H9 (cell line): ENCODE results near the gene SAMHD1. TPM values are rescaled to one million over a fixed set of nuclear protein-coding genes. Genes with fewer than 3 reads are reported as not detected.

ENCODE experiments used
- DNase-seq: peaks from one replicate; pipeline ENCODE4 v3.0.0-alpha.2; 2017
- H2AFZ ChIP-seq: one replicate; pipeline ENCODE4 v1.6.1; 2013; ENCODE audit warnings: mild to moderate bottlenecking, low read length, control low read depth, moderate library complexity
- H2AK5ac ChIP-seq: 2 replicates; pipeline ENCODE4 v1.6.1; 2013; ENCODE audit warnings: low read length, control low read depth, mixed read lengths; ENCODE audit not compliant: insufficient read length
- H2BK120ac ChIP-seq: one replicate; pipeline ENCODE4 v1.6.1; 2013; ENCODE audit warnings: low read depth, mild to moderate bottlenecking, low read length, control low read depth, inconsistent platforms; ENCODE audit not compliant: poor library complexity, severe bottlenecking
- H2BK12ac ChIP-seq: 2 replicates; pipeline ENCODE4 v1.6.1; 2013; ENCODE audit warnings: low read length, control low read depth, mixed read lengths, low read depth; ENCODE audit not compliant: insufficient read length
- H2BK15ac ChIP-seq: 2 replicates; pipeline ENCODE4 v1.6.1; 2013; ENCODE audit warnings: low read depth, low read length, control low read depth
- H2BK20ac ChIP-seq: one replicate; pipeline ENCODE4 v1.6.1; 2013; ENCODE audit warnings: low read depth, mild to moderate bottlenecking, low read length, control low read depth, inconsistent platforms; ENCODE audit not compliant: poor library complexity, severe bottlenecking
- H2BK5ac ChIP-seq: 2 replicates; pipeline ENCODE4 v1.6.1; 2013; ENCODE audit warnings: low read length, control low read depth, mixed read lengths; ENCODE audit not compliant: insufficient read length
- H3K14ac ChIP-seq: 2 replicates; pipeline ENCODE4 v1.6.1; 2013; ENCODE audit warnings: low read length, control low read depth; ENCODE audit not compliant: insufficient read depth
- H3K18ac ChIP-seq: 2 replicates; pipeline ENCODE4 v1.6.1; 2013; ENCODE audit warnings: low read depth, mild to moderate bottlenecking, mixed read lengths, low read length, control low read depth; ENCODE audit not compliant: insufficient read length
- H3K23ac ChIP-seq: 2 replicates; pipeline ENCODE4 v1.6.1; 2013; ENCODE audit warnings: low read length, control low read depth, mixed read lengths, low read depth; ENCODE audit not compliant: insufficient read length
- H3K23me2 ChIP-seq: 2 replicates; pipeline ENCODE4 v1.6.1; 2013; ENCODE audit warnings: low read depth, mild to moderate bottlenecking, mixed read lengths, low read length, control low read depth; ENCODE audit not compliant: insufficient read length, poor library complexity, severe bottlenecking
- H3K27ac ChIP-seq: 2 replicates; pipeline ENCODE4 v1.5.1; 2013; ENCODE audit warnings: low read length, control low read depth, mixed read lengths, low read depth; ENCODE audit not compliant: insufficient read length
- H3K27me3 ChIP-seq: 2 replicates; pipeline ENCODE4 v1.6.1; 2013; ENCODE audit warnings: low read length, control low read depth, inconsistent platforms; ENCODE audit not compliant: insufficient read depth
- H3K4ac ChIP-seq: 2 replicates; pipeline ENCODE4 v1.6.1; 2013; ENCODE audit warnings: low read depth, mild to moderate bottlenecking, control low read depth, inconsistent platforms, low read length, moderate library complexity
- H3K4me1 ChIP-seq: 2 replicates; pipeline ENCODE4 v1.6.1; 2013; ENCODE audit warnings: low read length, control low read depth, inconsistent platforms; ENCODE audit not compliant: insufficient read depth
- H3K4me2 ChIP-seq: 2 replicates; pipeline ENCODE4 v1.6.1; 2013; ENCODE audit warnings: low read length, control low read depth, mixed read lengths; ENCODE audit not compliant: insufficient read length, insufficient read depth
- H3K56ac ChIP-seq: 2 replicates; pipeline ENCODE4 v1.6.1; 2013; ENCODE audit warnings: low read depth, mild to moderate bottlenecking, mixed read lengths, low read length, control low read depth; ENCODE audit not compliant: insufficient read length
- H3K79me1 ChIP-seq: 2 replicates; pipeline ENCODE4 v1.6.1; 2013; ENCODE audit warnings: low read depth, mild to moderate bottlenecking, moderate library complexity, low read length, control low read depth, inconsistent platforms; ENCODE audit not compliant: insufficient read depth, poor library complexity, severe bottlenecking
- H3K79me2 ChIP-seq: 2 replicates; pipeline ENCODE4 v1.6.1; 2013; ENCODE audit warnings: low read length, control low read depth, inconsistent platforms; ENCODE audit not compliant: insufficient read depth
- H3K9ac ChIP-seq: 2 replicates; pipeline ENCODE4 v1.6.1; 2013; ENCODE audit warnings: low read length, control low read depth, mixed read lengths; ENCODE audit not compliant: insufficient read length; ENCODE audit errors: extremely low read depth
- H3K9me3 ChIP-seq: one replicate; pipeline ENCODE4 v1.6.1; 2013; ENCODE audit warnings: low read depth, low read length, inconsistent platforms; ENCODE audit not compliant: control insufficient read depth
- H3T11ph ChIP-seq: one replicate; pipeline ENCODE4 v1.6.1; 2013; ENCODE audit warnings: mild to moderate bottlenecking, low read length, control low read depth, inconsistent platforms
- H4K20me1 ChIP-seq: one replicate; pipeline ENCODE4 v1.6.1; 2013; ENCODE audit not compliant: control insufficient read depth, insufficient read length, insufficient read depth
- H4K5ac ChIP-seq: 2 replicates; pipeline ENCODE4 v1.6.1; 2013; ENCODE audit warnings: low read depth, mild to moderate bottlenecking, mixed read lengths, low read length, control low read depth; ENCODE audit not compliant: insufficient read length
- H4K8ac ChIP-seq: replicated peaks from 2 replicates; pipeline ENCODE4 v1.6.1; 2013; ENCODE audit warnings: low read length, control low read depth, mixed read lengths, low read depth; ENCODE audit not compliant: insufficient read length
- H4K91ac ChIP-seq: 2 replicates; pipeline ENCODE4 v1.6.1; 2013; ENCODE audit warnings: low read depth, mild to moderate bottlenecking, moderate library complexity, mixed read lengths, low read length, control low read depth; ENCODE audit not compliant: insufficient read length
- H3K27ac Mint-ChIP-seq, 3 experiments: 2 replicates in 2 of 3; 3 replicates in 1 of 3; pipeline ENCODE4 v1.8.0; 2020 to 2021; ENCODE audit warnings: mixed read lengths in 3 of 3, mild to moderate bottlenecking in 1 of 3, moderate library complexity in 1 of 3
- H3K27me3 Mint-ChIP-seq: 2 replicates; pipeline ENCODE4 v1.8.0; 2021; ENCODE audit warnings: low read depth, mild to moderate bottlenecking, moderate library complexity, mixed read lengths
- H3K36me3 Mint-ChIP-seq, 3 experiments: 2 replicates in 2 of 3; 3 replicates in 1 of 3; pipeline ENCODE4 v1.8.0; 2020 to 2021; ENCODE audit warnings: low read depth in 3 of 3, mixed read lengths in 3 of 3; ENCODE audit not compliant: insufficient read depth in 1 of 3
- H3K4me1 Mint-ChIP-seq, 2 experiments: 2 replicates each; pipeline ENCODE4 v1.8.0; 2020; ENCODE audit warnings: mixed read lengths in 2 of 2
- H3K4me3 Mint-ChIP-seq, 2 experiments: 2 replicates in 1 of 2; 3 replicates in 1 of 2; pipeline ENCODE4 v1.8.0; 2020 to 2021; ENCODE audit warnings: mild to moderate bottlenecking in 2 of 2, mixed read lengths in 2 of 2, moderate library complexity in 1 of 2
- H3K9me3 Mint-ChIP-seq, 2 experiments: 2 replicates in 1 of 2; 3 replicates in 1 of 2; pipeline ENCODE4 v1.8.0; 2020; ENCODE audit warnings: mild to moderate bottlenecking in 2 of 2, mixed read lengths in 2 of 2, moderate library complexity in 1 of 2
- CTCF ChIP-seq: fragments of 200-600 bp; sonication (generic); conservative IDR thresholded peaks from 3 replicates; pipeline ENCODE4 v1.8.0; 2021; ENCODE audit warnings: antibody characterized with exemption, mild to moderate bottlenecking
- WGBS: extraction: QIAGEN DNeasy Blood & Tissue Kit; methylation state at CpG from one replicate; pipeline ENCODE4 v1.1.7; 2013; ENCODE audit warnings: missing lambda C conversion rate, low lambda C conversion rate, mixed read lengths; ENCODE audit not compliant: insufficient read length; ENCODE audit errors: extremely low coverage; 5-methylcytosine and 5-hydroxymethylcytosine counted together
- total RNA-seq: library from RNA; stranded (reverse); gene quantifications from 2 replicates; pipeline ENCODE4 v1.2.1, GENCODE V29; 2021

SAMHD1 gene
- total RNA-seq, 1 experiment from 2014 or later = 53.1 TPM

DNA sequence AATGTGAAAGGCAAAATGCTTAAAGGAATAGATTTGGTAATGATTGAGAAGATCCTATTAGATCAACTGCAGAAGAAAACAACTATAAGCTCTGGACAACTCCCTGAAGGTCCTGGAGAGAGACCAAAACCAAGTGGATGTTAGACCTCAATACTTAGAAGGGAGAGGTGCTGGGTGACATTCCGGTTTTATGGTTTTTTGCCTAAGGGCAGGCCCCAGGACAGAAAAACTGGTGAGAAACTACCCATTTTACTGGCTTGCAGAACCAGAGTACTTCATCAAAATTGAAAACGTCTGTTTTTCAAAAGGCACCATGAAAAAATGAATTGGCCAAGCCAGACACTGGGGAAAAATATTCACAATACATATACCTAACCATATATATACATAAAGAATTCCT, 26.3 kb downstream of the SAMHD1 start:
- Histone ChIP-seq H3K9me3 (no peaks in the 10 kb centered on the region), H3K18ac (no peak overlapping the region), H3K56ac (no peak overlapping the region), H3K79me1 (no peaks in the 10 kb centered on the region), H2BK20ac (no peak overlapping the region), H3K79me2 (no peaks in the 10 kb centered on the region; the same call in 1 of the 2 replicates), H4K91ac (no peak overlapping the region), H3K27me3 (no peaks in the 10 kb centered on the region), H3T11ph (no peak overlapping the region), H3K4me2 (no peak overlapping the region), H3K4me1 (no peaks in the 10 kb centered on the region), H3K27ac (no peak overlapping the region), H3K9ac (no peak overlapping the region), H2BK5ac (no peak overlapping the region), H2BK15ac (no peak overlapping the region), H2BK120ac (no peak overlapping the region), H2BK12ac (no peak overlapping the region), H2AK5ac (no peak overlapping the region), H3K23me2 (no peaks in the 10 kb centered on the region), H3K14ac (no peak overlapping the region), H4K5ac (no peak overlapping the region), H3K4ac (no peak overlapping the region), H4K8ac (no peak overlapping the region), H2AFZ (no peak overlapping the region), H3K23ac (no peak overlapping the region), H4K20me1 (no peaks in the 10 kb centered on the region)
- peaks cover 8 to 62% (median 38%) of the 10 kb centered on the region in 3 experiments; a peak in 5 of 7 replicates for H3K36me3 Mint-ChIP-seq
- no peak overlapping the region for H3K27ac Mint-ChIP-seq
- no peak overlapping the region for H3K4me3 Mint-ChIP-seq
- WGBS = no CpG with 5 or more reads among the region's 2 CpGs
- TF ChIP-seq CTCF = no peak
- peaks cover 6 to 11% of the 10 kb centered on the region in 2 experiments; a peak in 3 of 4 replicates for H3K4me1 Mint-ChIP-seq
- no peak for DNase-seq
- H3K9me3 Mint-ChIP-seq = no peaks in the 10 kb centered on the region
- H3K27me3 Mint-ChIP-seq = no peaks in the 10 kb centered on the region
